GM12801 (cell line): ENCODE data around the gene HBZ.

Experiments
- TF ChIP-seq, protein P1 (sequence below): IDR thresholded peaks from one replicate; pipeline ENCODE4 v1.5.1; 2011; ENCODE audit warnings: control low read depth; ENCODE audit not compliant: insufficient read length; ENCODE audit errors: extremely low read depth

Gene HBZ

DNA sequence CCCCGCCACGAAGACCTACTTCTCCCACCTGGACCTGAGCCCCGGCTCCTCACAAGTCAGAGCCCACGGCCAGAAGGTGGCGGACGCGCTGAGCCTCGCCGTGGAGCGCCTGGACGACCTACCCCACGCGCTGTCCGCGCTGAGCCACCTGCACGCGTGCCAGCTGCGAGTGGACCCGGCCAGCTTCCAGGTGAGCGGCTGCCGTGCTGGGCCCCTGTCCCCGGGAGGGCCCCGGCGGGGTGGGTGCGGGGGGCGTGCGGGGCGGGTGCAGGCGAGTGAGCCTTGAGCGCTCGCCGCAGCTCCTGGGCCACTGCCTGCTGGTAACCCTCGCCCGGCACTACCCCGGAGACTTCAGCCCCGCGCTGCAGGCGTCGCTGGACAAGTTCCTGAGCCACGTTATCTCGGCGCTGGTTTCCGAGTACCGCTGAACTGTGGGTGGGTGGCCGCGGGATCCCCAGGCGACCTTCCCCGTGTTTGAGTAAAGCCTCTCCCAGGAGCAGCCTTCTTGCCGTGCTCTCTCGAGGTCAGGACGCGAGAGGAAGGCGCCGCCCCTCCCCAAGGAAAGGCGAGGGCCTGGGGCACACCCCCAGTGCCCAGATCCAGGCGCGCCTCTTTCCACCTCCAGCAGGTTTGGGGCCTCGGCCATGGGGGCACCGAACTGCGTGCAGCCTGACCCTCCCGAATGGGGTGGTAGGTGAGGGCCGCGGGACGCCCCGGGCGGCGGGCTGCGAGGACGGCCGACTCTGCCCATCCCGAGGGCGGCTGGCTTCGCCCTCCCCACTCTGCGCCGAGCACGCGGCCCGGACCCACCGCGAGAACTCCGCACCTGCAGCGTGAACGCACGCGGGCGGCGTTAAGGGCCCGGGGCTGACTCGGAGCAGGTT lies 28.5 kb downstream of the HBZ start:
- TF ChIP-seq, protein P1, sequence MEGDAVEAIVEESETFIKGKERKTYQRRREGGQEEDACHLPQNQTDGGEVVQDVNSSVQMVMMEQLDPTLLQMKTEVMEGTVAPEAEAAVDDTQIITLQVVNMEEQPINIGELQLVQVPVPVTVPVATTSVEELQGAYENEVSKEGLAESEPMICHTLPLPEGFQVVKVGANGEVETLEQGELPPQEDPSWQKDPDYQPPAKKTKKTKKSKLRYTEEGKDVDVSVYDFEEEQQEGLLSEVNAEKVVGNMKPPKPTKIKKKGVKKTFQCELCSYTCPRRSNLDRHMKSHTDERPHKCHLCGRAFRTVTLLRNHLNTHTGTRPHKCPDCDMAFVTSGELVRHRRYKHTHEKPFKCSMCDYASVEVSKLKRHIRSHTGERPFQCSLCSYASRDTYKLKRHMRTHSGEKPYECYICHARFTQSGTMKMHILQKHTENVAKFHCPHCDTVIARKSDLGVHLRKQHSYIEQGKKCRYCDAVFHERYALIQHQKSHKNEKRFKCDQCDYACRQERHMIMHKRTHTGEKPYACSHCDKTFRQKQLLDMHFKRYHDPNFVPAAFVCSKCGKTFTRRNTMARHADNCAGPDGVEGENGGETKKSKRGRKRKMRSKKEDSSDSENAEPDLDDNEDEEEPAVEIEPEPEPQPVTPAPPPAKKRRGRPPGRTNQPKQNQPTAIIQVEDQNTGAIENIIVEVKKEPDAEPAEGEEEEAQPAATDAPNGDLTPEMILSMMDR: no peak

DNA sequence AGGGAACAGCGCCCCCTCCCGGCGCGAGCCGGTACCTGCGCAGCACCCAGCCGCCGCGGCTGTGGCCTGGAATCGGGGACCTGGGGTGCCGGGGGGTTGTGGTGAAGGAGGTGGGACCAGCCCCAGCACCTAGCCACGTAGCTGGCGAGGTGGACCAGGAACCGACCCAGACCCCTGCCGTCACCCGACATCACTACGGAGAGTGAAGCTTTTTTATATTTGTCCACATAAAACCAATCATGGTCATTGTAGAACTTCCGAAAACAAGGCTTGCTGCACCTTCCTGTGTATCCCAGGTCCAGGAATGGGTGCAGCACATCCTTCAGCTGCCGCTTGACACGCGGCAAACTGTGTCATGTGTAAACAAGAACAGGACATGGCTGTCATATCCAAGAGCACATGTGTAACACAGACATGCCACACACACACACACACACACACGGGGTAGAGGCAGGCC lies 29.1 kb downstream of the HBZ start:
- TF ChIP-seq, protein P1: no peak

DNA sequence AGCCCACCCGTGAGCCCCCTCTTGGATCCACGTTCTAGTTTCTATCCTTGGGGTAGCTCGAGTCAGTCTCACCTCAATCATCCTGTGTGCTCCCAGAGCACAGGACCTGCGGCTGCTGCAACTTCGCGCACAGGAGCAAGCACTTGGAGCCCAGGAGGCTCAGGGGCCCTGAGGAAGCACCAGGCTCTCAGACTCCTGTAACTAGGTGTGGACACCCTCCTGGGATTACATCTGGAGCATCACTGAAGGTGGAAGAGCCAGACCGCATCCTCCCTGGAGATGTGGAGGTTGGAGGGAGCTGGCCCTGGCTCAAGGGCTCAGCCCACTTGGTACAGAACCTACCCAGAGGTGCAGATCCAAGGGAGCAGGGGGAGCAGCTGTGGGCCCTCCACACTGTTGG lies 30.6 kb downstream of the HBZ start:
- TF ChIP-seq, protein P1: no peak

DNA sequence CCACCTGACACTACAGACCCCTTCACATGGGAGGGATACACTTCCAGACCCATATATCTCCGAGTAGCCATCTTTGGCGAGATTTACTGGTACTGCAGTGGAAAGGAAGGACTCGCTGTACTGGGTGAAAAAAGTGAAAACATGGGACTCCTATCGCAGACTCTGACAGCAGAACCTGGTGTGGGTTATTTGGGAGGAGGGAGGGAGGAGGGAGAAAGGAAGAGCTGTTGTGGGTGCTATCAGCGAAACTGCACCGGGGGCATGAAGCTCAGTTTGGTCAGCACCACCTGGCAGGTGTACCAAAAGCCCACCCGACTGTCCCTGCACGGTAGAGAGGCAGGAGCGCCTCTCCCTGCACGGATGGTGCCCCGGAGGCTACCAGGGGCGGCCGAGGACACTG lies 32.8 kb downstream of the HBZ start:
- TF ChIP-seq, protein P1: no peak

DNA sequence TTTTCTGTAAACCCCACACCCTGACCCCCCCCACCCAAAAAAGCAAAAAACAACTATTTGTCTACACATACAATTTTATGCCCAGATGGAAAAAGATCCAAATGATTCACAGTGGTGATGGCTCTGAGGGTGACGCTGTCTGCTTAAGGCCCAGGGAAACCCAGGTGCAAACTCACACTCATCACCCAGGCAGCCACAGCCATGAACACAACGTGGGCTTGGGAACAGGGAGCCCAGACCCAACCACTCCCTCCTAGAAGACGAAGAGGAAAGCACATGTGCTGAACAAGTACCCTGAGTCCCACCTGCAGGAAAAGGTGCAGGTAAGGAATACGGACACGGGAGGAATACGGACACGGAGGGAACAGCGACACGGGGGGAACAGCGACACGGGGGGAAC lies 33.2 kb downstream of the HBZ start:
- TF ChIP-seq, protein P1: no peak

DNA sequence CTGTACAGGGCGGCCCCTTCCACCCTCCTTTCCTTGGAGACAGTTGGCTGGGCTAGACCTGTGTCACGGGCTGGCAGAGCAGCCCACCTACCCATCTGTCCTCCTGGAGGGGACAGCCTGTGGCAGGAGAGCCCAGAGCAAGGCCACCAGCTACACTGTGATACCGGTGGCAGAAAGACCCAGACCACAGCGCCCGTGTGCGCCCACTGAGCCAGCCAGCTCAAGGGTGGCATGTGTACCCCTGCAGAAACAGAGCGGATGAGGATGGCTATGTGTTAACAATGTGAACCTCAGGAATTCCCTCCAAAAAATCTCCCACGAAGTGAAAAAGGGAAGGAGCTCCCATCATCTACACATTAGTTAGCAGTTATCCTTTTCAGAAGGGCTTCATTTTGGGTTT lies 34.9 kb downstream of the HBZ start:
- TF ChIP-seq, protein P1: no peak

DNA sequence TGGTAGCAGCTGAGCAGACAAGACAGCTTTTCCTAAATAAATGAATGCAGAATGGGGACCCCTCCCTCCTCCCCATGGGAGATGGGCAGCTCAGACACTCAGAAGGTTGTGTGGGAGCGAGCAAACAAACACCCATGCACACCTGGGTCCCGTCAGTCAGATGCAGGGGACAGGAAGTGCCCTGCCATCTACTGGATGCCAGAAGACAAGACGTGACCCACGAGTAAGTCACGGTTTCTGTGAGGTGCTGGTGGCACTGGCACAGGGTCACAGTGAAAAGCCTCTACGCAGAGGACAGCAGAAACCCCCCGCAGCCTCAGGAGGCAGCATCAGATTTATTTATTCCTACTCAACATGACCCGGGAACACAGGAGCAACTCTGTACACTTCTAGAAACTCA lies 36.2 kb downstream of the HBZ start:
- TF ChIP-seq, protein P1: no peak
